SU-DHL-6 (cell line): ENCODE measurements around the gene CSH1.
A peak's percentile ranks its signal among the peaks of the same experiment; 100 is the strongest.

Experiments
- H2AFZ ChIP-seq: fragments of 200-600 bp; sonication (generic); 2 replicates; pipeline ENCODE4 v1.6.1; 2014; ENCODE audit warnings: low read depth, mild to moderate bottlenecking, moderate library complexity, mixed read lengths, antibody characterized with exemption, low read length; ENCODE audit not compliant: severe bottlenecking
- H3F3A ChIP-seq: fragments of 200-600 bp; shearing (Covaris generic); 2 replicates; pipeline ENCODE4 v1.6.0; 2016; ENCODE audit warnings: antibody characterized with exemption, mild to moderate bottlenecking; ENCODE audit not compliant: insufficient read depth
- H3K27ac ChIP-seq: fragments of 200-600 bp; sonication (generic); 2 replicates; pipeline ENCODE4 v1.5.1; 2016; ENCODE audit warnings: low read depth, mild to moderate bottlenecking, low read length, moderate library complexity, mixed read lengths
- H3K27me3 ChIP-seq: fragments of 200-600 bp; sonication (generic), shearing (Covaris generic); 2 replicates; pipeline ENCODE4 v1.6.0; 2014; ENCODE audit warnings: mild to moderate bottlenecking, low read length
- H3K36me3 ChIP-seq: fragments of 200-600 bp; sonication (generic); 2 replicates; pipeline ENCODE4 v1.6.1; 2014; ENCODE audit warnings: mild to moderate bottlenecking, low read length, mixed read lengths
- H3K4me2 ChIP-seq: fragments of 300-600, 200-600 bp; shearing (Covaris generic), sonication (generic); 2 replicates; pipeline ENCODE4 v1.6.0; 2014; ENCODE audit warnings: low read length, low read depth, mild to moderate bottlenecking; ENCODE audit not compliant: poor library complexity, severe bottlenecking
- H3K4me3 ChIP-seq: fragments of 200-600 bp; sonication (generic); 2 replicates; pipeline ENCODE4 v1.5.1; 2014; ENCODE audit warnings: antibody characterized with exemption, low read length, mild to moderate bottlenecking, mixed read lengths; ENCODE audit not compliant: insufficient read depth, poor library complexity, severe bottlenecking
- H3K79me2 ChIP-seq: fragments of 200-600 bp; sonication (generic); 2 replicates; pipeline ENCODE4 v1.6.1; 2014; ENCODE audit warnings: mild to moderate bottlenecking, low read length, moderate library complexity; ENCODE audit not compliant: insufficient read depth
- H3K9ac ChIP-seq: fragments of 200-600 bp; sonication (generic); 2 replicates; pipeline ENCODE4 v1.7.0; 2014; ENCODE audit warnings: mild to moderate bottlenecking, low read length
- H3K9me2 ChIP-seq: fragments of 200-600 bp; sonication (generic); replicated peaks from 2 replicates; pipeline ENCODE4 v1.6.1; 2014; ENCODE audit warnings: low read length; ENCODE audit not compliant: insufficient read depth
- H3K9me3 ChIP-seq: fragments of 200-600 bp; sonication (generic); 2 replicates; pipeline ENCODE4 v1.6.1; 2014; ENCODE audit warnings: low read length, mixed read lengths; ENCODE audit not compliant: insufficient read depth
- H4K20me1 ChIP-seq: fragments of 200-600 bp; sonication (generic); 2 replicates; pipeline ENCODE4 v1.6.1; 2014; ENCODE audit warnings: low read depth, mild to moderate bottlenecking, antibody characterized with exemption, low read length, moderate library complexity, mixed read lengths
- EZH2phosphoT487 ChIP-seq: fragments of 200-600 bp; sonication (generic), shearing (Covaris generic); conservative IDR thresholded peaks from 2 replicates; pipeline ENCODE4 v1.6.1; 2018; ENCODE audit warnings: mild to moderate bottlenecking, antibody characterized with exemption, low read length, moderate library complexity, mixed read lengths
- TF ChIP-seq, protein P1 (sequence below): fragments of 200-600 bp; sonication (generic); IDR thresholded peaks from one replicate; pipeline ENCODE4 v1.5.1; 2017; ENCODE audit warnings: antibody characterized with exemption, mild to moderate bottlenecking, low read length, moderate library complexity; ENCODE audit not compliant: insufficient read depth, poor library complexity, severe bottlenecking

Gene CSH1

DNA sequence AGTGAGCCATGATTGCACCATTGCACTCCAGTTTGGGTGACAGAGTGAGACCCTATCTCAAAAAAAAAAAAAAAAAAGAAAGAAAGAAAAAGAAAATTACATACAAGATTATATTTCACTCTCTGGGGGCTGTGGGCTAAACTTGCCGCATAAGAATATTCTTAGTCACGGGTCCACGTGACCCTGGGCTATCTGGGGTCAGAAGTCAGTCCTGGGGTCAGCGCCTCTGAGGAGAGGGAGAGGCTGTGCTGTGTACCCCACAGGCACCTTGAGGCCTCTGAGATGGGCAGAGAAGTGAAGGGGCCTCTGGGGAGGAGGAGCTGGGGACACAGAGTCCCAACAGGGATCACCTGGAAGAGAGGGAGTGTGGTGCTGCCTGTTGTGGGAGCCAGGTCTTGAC lies 41.5 kb upstream of the CSH1 start:
- no peak overlapping the region for H2AFZ ChIP-seq
- H4K20me1 ChIP-seq, result no peaks in the 10 kb centered on the region
- no peaks in the 10 kb centered on the region for H3K79me2 ChIP-seq
- H3K9me3 ChIP-seq, result no peaks in the 10 kb centered on the region
- no peak overlapping the region for H3K4me2 ChIP-seq
- no peaks in the 10 kb centered on the region for H3K36me3 ChIP-seq
- H3K27ac ChIP-seq, result no peak overlapping the region
- peaks cover 9% of the 10 kb centered on the region; the same call in 1 of the 2 replicates for H3F3A ChIP-seq
- no peak overlapping the region for H3K4me3 ChIP-seq
- no peak overlapping the region for H3K9ac ChIP-seq
- no peaks in the 10 kb centered on the region for H3K27me3 ChIP-seq
- TF ChIP-seq, protein P1, sequence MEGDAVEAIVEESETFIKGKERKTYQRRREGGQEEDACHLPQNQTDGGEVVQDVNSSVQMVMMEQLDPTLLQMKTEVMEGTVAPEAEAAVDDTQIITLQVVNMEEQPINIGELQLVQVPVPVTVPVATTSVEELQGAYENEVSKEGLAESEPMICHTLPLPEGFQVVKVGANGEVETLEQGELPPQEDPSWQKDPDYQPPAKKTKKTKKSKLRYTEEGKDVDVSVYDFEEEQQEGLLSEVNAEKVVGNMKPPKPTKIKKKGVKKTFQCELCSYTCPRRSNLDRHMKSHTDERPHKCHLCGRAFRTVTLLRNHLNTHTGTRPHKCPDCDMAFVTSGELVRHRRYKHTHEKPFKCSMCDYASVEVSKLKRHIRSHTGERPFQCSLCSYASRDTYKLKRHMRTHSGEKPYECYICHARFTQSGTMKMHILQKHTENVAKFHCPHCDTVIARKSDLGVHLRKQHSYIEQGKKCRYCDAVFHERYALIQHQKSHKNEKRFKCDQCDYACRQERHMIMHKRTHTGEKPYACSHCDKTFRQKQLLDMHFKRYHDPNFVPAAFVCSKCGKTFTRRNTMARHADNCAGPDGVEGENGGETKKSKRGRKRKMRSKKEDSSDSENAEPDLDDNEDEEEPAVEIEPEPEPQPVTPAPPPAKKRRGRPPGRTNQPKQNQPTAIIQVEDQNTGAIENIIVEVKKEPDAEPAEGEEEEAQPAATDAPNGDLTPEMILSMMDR, result no peak
- no peak for TF ChIP-seq EZH2phosphoT487
- H3K9me2 ChIP-seq, result no peaks in the 10 kb centered on the region

DNA sequence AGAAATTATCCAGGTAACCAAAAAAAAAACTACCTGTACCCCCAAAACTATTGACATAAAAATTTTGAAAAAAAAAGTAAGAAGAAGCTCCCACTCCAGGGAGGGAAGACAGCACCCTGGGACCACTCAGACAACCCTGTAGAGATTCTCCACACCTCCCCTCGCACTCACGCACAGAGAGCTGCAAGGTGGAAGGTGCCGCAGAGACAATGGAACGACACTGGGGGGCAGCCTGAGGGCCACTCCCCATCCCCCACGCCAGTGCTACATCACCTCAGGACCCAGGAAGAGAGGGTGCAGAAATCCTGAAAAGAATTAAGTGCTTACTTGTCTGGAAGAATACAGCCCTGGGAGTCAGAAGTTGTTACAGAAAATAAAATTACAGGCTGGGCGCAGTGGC lies 40.9 kb upstream of the CSH1 start:
- Histone ChIP-seq H3K9me3 (no peaks in the 10 kb centered on the region), H3K36me3 (no peaks in the 10 kb centered on the region), H3K4me2 (no peak overlapping the region), H3F3A (peaks cover 9% of the 10 kb centered on the region; the same call in 1 of the 2 replicates), H3K9ac (no peak overlapping the region), H3K27me3 (no peaks in the 10 kb centered on the region), H3K79me2 (peaks cover 5% of the 10 kb centered on the region; the same call in 1 of the 2 replicates), H3K4me3 (no peak overlapping the region), H3K27ac (no peak overlapping the region), H2AFZ (no peak overlapping the region), H3K9me2 (no peaks in the 10 kb centered on the region), H4K20me1 (no peaks in the 10 kb centered on the region)
- TF ChIP-seq, protein P1, result no peak
- TF ChIP-seq EZH2phosphoT487, result no peak

DNA sequence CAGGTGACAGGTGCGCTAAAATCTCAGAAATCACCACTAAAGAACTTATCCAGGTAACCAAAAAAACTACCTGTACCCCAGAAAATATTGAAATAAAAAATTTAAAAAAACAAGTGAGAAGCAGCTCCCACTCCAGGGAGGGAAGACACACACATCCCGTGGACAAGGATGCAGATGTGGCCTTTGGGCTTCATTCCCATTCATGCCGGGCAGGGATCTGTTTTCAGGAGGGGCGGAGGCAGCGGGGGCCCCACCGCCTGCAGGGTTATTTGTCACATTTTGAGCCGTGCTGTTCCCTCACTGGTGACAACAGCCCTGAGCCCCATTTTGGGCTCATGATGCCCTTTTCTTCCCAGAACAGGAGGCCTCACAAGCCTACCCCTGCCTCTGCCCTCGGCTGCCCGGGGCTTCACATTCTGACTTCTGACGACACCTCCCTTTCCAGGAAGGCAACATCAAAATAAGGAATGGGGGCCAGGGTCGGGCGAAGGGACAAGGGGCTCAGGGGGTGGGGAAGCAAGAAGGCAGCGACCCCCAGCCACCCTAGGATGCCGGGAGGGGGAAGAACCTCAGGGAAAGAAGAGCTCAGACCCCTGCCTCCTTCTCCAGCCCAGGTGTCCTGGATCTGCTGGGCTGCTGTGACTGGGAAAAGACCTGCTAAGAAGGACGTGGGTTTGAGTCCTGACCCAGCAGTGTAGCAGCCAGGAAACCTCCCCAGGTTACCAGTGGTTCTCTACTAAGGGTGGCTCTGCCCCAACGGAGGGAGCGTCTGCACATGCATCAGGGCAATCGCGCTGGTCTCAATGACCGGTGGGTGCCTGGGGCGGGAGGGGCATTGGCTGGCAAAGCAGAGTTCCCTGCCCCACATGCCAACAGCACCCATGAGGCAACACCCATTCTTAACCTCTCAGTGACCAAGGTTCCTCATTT lies 38.1 kb upstream of the CSH1 start:
- Histone ChIP-seq H4K20me1 (no peaks in the 10 kb centered on the region), H3K9me3 (no peaks in the 10 kb centered on the region), H3K4me2 (peak overlapping the region; percentile 89), H3K4me3 (no peak overlapping the region), H3K9me2 (no peaks in the 10 kb centered on the region), H2AFZ (no peak overlapping the region), H3K27me3 (no peaks in the 10 kb centered on the region), H3K9ac (peak overlapping the region; percentile 100; the same call in 1 of the 2 replicates), H3K79me2 (peaks cover 31% of the 10 kb centered on the region), H3K36me3 (peaks cover 7% of the 10 kb centered on the region; the same call in 1 of the 2 replicates), H3K27ac (peak overlapping the region; percentile 98), H3F3A (peaks cover 32% of the 10 kb centered on the region)
- TF ChIP-seq EZH2phosphoT487, result no peak
- TF ChIP-seq, protein P1, result no peak
